Left forelimb (tissue), 1 donor: ENCODE results near the gene HERPUD1.

Source experiments
- DNase-seq: peaks from one replicate; pipeline ENCODE4 v3.0.0-alpha.2; 2018; ENCODE audit warnings: low spot score

Gene HERPUD1

DNA sequence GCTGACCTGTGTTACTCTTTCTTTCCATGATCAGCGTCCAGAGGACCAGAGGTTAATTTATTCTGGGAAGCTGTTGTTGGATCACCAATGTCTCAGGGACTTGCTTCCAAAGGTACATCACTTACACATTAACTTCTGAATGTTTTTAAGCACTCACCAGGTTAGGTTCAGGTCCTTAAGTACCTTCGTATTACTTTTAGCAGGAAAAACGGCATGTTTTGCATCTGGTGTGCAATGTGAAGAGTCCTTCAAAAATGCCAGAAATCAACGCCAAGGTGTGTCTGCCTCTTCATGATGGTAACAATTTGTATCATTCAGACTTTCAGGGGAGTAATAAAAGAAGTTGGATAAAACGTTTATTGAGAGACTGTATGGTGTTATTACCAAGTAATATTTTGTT, 3.3 kb downstream of the HERPUD1 start:
- no peak for DNase-seq

- DNase-seq = no peak
Observed at GRCh38 chr16:56936491-56936890, 4.5 kb downstream of the HERPUD1 start.

DNA sequence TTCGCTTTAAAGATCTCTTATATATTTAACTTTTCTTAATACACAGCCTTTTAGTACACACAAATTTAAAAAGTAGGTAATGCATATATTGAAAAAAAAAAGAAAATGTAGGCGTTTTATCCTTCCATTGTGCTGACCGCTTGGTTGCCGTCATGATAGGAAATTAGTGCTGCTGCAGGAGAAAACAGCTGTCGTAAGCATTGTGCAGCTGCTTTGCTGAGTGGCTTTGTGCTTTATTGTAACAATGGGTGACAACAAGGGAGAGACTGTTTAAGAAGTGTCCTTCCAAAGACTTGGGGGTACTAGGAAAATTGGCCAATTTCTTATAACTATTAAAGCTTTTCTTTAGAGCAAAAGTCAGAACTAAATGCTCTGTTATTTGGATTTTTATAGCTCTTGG, 5.0 kb downstream of the HERPUD1 start:
- DNase-seq = no peak

DNA sequence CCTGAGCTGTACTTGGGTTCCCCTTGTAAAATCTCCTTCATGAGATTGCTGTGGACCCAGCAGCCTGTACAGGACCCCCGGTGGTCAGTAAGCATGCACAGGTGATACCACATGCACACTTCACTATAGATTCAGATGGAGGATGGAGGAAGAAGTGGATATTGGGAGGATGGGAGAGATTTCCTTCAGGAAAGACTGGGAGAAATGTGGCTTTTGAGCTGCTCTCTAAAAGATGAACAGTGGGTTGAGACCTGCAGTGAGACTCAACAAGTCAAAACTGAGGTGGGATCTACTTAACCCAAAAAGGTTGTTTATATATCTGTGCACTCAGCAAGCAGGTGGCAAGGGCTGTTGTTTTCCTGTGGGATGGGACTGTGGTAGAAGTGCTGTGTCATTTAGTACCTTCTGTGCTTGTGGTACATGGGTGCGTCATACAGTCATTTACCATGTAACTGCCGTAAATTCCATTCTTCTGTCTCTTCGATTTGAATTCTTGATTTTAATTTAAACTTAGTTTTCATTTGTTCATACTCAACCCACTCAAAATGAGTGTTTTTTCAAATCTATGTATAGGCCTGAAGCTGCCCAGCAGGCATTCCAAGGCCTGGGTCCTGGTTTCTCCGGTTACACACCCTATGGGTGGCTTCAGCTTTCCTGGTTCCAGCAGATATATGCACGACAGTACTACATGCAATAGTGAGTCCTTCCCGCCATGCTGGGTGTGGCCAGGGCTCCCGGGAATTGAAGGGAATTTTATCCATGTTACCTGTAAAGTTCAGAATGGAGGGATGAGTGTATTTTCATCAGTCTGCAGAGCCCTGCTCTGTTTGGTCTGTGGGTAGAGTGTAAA, 6.9 kb downstream of the HERPUD1 start:
- no peak for DNase-seq

- no peak for DNase-seq
Observed at GRCh38 chr16:56939801-56940200, 7.9 kb downstream of the HERPUD1 start.

DNA sequence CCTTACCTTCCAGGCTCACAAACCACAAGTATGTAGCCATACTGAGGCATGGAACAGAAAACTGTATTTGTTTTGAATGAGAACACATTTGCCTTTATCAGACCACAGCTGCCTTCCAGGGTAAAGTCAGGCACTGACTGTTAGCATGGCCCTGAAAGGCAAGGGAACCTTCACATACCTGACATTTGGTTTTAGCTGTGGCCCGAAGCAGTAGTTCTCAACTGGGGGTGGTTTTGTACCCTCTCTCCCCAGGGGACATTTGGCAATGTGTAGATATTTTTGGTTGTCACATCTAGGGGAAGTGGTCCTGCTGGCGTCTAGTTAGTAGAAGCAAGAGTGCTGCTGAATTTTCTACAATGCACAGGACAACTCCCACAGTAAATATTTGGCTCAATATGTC, 9.2 kb downstream of the HERPUD1 start:
- no peak for DNase-seq

DNA sequence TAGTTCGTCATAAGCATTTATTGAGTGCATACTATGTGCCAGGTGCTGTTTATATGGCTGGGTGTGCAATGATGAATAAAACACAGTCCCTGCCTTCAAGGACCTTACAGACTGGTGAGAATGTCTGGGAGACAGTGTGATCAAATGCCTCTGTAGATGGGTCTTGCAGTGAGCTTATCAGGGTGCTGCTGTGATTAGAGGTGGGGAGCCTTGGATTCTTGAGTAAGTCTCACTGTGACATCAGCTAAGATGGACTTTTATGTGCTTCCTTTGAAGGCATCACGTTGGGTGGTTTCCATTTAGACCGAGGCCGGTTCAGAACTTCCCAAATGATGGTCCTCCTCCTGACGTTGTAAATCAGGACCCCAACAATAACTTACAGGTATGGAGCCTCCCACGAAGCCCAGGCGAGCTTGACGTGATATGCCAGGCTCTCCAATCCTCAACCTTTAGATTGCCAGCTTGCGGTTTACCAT, 10.0 kb downstream of the HERPUD1 start:
- no peak for DNase-seq

DNA sequence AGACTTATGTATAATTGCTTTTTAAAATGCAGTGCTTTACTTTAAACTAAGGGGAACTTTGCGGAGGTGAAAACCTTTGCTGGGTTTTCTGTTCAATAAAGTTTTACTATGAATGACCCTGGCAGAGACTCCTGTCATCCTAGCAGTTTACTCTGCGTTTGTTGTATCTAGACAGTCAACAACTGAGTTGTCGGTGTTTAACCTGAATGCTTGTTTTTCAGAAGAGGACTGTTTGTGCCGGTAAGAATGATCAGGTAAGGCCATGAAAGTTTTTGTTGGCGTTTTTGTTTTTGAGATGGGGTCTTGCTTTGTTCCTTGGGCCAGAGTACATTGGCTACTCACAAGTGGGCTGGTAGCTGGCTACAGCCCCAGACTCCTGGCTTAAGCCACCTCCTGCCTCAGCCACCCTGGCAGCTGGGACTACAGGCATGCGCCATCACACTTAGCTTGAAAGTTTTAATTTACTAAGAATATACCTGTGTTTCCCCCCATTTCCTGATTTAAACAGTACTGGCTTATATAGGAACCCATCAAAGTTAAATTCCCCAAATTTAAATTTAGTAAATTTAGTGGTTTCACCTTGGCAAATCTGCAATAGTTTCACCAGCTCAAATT, 11.9 kb downstream of the HERPUD1 start:
- no peak for DNase-seq

- DNase-seq = no peak
Observed at GRCh38 chr16:56944954-56945839, 13.3 kb downstream of the HERPUD1 start.

- no peak for DNase-seq
Observed at GRCh38 chr16:56945847-56946527, 14.0 kb downstream of the HERPUD1 start.

DNA sequence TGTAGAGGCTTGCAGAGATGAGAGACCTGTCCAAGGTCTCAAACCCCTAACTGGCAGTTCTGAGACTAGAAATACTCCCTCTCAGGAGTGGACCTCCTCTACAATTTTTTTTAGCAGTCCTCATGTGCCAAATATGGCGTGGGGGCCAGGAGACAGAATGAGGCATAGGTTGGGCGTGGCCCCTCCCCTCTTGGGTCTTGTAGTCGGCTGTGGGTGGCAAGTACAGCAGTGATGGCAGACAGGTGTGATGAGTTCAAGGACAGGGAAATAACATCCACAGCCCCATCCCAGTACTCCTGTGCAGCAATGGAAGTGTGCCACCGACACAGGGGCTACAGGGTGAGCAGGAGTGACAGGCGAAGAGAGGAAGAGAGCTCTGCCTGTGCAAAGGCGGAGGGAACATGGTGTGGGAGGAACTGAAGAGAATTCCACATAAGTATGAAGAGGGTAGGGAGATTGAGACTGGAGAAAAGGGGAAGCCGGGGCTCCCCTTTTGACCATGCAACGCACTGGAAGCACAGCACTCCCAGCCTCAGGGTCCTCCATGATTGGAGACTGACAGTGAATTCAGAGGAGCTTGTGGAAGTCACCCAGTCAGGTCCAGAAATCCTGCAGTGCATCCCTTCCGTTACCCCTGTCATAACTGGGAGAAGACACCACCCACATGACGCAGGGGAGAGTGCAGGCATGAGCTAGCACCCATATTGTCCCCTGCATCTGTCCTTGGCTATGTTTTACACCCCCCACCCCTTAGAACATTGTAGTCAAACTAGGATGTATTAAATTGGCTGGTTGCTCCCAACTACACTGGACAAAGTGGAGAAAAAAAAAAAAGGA, 15.0 kb downstream of the HERPUD1 start:
- DNase-seq = no peak

- DNase-seq = no peak
Observed at GRCh38 chr16:56947604-56947995, 15.7 kb downstream of the HERPUD1 start.

DNA sequence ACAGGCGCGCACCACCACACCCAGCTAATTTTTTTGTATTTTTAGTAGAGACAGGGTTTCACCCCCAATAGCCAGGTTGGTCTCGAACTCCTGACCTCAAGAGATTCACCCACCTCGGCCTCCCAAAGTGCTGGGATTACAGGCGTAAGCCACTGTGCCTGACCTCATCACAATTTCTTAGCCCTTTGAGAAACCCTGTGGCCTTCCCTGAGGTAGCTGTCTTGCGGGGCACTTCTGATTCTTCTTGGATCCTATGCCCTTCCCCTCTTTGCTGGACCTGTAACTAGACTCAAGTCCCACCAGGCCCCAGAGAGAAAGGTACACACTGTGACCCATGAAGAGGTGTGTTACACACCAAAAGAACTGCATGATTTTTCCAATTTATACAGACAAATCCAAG, 16.3 kb downstream of the HERPUD1 start:
- no peak for DNase-seq

DNA sequence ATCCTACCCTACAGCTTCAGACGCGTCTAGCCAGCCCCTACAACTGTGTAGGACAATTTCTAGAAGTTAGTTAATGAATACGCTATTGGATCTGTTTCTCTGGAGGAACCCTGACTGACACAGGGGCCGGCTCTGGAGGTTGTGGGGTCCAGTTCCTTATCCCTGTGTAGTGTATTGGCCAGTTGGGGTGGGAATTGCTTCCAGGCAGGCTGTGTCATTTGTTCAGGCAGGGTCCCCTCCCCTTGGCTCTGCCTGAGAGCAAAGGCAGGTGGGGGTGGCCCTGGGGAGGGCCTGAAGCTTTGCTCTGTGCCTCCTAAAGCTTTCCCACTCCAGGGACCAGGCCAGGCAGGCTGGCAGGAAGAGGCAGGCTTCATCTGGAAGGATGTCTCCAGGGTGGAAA, 18.1 kb downstream of the HERPUD1 start:
- DNase-seq = no peak

DNA sequence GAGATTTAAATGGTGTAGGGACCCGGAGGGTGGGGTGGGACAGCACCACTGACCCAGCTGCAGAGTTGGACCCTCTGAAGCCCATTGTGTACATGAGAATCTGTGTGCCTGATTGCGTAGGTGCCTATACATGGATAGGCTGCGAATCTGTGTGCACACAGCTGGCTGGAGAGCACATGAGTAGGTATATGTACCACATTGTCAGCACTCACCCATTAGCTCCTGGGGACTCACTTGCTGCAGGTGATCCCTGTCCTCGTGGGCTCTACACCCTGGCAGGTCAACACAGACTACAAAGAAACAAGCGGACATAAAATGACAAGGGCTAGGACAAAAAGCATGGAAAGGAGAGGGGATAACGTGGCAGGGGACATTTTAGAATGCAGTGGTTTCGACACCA, 18.5 kb downstream of the HERPUD1 start:
- no peak for DNase-seq

DNA sequence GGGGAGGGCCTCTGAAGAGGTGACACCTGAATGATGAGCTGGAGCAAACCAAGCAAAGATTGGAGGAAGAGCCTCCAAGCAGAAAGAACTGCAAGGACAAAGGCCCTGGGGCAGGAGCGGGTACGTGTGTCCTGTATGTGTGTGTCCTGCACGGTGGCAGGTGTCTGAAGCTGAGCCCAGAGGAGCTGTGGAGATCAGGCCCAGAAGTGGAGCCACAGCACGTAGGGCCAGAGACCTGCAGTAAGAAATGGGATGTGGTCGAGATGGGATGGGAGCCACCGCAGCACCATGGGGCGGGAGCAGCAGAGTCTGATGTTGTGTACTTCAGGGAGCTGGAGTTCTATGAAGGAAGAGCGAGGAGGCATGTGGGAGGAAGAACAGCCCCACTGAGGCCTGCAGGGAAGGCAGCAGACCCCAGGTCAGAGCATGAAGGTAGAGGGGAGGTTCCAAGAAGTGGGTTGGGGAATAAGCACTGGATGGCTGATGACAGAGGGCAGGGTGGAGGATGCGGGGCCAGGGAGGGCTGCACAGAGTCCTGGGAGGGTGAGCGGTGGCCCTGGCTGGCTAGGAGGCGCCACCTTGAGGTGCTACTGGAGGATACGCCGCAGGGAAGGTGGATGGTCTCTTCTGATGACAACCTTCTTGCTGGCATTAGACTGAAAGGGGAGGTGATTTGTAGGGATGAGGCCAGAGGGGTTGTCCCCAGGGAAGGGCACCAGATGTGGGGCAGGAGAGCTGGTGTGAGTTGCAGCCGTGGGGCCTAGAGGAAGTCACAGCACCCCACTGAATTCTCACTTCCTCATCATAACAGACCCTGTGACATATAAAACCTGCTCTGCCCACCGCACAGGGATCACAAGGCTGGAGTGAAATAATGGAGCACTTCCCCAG, 19.2 kb downstream of the HERPUD1 start:
- no peak for DNase-seq

DNA sequence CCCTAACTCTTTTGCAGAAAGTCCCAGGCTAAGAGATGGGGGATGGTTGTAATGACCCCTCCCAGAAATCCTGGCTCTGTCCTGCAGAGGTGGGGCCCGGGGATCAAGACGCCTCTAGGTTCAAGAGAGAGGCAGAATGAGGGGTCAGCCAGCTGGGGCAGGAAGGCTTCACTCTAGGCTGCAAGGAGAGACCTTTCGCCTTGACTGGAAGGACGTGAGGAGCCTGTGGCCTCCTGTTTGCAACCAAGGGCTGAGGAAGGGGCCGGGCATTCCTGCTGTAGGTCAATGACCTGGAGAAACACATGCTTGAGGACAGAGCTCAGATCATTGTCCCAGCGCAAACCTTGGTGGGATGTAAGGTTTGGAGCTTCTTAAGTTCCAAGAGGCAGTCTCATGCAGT, 21.1 kb downstream of the HERPUD1 start:
- no peak for DNase-seq

DNA sequence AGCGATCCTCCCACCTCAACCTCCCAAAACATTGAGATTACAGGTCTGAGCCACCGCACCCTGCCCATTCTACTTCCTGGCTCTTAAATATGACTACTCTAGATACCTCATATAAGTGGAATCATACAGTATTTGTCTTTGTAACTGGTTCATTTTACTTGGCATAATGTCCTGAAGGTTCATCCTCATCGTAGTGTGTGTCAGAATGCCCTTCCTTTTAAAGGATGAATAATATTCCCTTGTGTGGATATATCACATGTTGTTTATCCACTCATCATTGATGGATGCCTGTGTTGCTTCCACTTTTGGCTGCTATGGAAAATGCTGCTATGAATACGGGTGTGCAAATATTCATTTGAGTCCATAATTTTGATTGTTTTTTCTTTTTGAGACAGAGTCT, 24.1 kb downstream of the HERPUD1 start:
- no peak for DNase-seq

DNA sequence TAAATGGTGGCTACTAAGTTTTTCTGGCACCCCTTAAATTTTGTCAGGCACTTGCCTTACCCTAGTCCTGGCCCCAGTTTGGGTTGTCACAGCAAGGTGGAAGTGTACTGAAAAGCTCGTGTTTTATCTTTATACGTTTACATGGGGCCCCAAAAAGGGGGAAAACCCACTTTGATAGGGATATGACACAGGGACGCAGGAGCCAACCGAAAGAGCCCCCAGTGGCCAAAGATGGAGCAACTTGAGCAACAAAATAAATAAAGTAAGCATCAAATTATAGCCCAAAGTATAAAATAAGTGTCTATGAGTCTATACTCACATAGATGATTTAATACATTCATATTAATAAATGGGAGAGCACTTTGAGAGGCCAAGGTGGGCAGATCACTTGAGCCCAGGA, 24.8 kb downstream of the HERPUD1 start:
- DNase-seq = no peak

DNA sequence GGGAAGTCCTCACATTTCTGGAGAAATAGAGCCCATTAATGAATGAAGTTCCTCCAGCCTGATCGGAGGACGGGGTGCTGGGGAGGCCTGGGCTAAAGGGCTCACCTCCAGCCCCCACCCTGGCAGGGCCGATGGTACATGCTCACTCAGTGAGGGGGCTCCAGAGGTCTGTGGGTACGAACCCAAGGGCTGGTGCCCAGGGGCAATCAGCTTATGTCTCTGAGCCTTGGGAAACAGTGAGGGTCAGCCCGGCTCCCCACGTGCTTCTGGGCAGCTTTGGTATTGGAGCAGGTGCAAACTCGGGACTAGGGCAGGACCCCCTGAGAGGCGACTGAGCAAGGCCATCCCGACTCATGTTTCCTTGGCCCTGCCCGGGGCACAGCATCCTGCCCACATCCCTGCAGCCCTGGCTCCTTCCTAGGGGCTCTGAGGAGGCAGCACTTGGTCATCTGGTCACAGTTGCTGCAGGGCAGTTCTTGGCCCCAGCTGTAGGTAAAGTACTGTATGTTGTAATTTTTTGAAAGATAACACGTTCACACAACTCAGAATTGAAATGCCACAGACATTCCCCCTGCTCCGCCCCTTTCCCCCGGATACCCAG, 28.8 kb downstream of the HERPUD1 start:
- no peak for DNase-seq
